HG03095 (cell line): ENCODE results near the gene BCL2L13.
A peak's percentile ranks its signal among the peaks of the same experiment; 100 is the strongest.
"Not testable (repeated sequence)": the region's sequence is repeated elsewhere in the genome, so short reads cannot be mapped to it uniquely, and the experiment has no call there.

Source experiments
- ATAC-seq: cut with Tn5 transposase; IDR thresholded peaks from one replicate; pipeline ENCODE4 v1.9.1; 2021; ENCODE audit warnings: moderate library complexity; ENCODE audit not compliant: unreplicated experiment

The BCL2L13 gene

DNA sequence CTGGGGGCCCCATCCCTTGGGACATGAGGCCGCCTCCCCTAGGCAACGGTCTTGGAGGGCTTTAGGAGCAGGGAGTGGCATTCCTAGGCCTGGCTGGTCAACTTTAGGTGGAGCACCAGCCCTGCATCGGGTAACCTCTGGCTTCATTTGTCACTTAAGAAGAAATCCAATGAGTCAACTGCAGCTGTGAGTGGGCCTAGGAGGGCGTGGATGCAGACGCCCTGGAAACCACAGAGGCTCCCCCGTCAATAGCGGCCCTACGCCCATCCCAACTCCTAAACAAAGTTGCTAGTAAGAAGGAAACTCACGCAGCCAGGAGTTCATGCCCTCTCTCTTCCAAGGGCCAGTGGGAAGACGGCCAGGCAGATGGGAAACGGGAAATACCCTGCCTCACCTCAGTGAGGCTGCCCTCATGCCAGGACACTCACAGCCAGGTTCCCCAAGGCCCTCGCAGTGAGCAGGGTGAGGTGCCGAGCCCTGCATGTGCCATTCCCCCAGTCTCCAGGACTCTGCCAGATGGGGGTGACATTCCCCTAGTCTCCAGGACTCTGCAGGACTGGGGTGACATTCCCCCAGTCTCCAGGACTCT lies 114.9 kb downstream of the BCL2L13 start:
- no peak for ATAC-seq

DNA sequence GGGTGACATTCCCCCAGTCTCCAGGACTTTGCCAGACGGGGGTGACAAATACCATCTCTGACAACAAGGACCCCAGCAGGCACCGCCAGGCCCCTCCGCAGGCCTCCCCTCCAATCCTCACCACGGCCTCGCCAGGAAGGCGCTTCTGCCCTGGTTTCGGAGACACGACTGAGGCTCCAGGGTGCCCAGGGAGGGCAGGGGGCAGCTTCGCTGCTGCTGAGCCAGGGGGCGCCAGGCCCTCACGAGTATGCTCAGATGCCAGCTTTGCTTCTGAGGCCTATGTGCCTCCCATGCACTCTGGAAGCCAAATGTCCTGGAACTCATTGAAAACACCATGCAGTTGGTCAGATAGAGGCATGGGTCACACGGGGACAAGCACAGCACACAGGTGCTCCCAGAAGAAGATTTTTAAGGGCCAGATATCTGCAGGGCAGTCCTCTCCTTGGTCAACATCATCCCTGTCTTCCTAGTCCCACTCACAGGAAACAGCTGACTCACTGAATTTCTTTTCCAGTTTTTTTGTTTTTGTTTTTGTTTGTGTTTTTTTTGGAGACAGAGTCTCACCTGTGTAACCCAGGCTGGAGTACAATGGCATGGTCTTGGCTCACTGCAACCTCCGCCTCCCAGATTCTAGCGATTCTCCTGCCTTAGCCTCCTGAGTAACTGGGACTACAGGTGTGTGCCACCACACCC lies 115.8 kb downstream of the BCL2L13 start:
- ATAC-seq: no peak

DNA sequence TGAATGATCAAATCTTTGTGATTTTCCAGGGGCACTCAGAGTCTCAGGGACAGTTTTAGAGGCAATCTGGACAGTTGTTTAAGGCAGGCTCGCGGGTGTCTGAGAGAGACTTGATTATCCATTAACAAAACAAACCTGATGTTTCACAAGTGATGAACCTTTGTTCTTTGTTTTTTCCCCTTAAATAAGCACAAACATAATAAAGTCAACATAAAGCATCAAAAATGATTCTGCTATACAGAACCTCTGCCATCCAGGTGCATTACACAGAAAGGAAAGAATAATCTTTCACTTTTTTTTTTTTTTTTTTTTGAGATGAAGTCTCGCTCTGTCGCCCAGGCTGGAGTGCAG lies 122.6 kb downstream of the BCL2L13 start:
- ATAC-seq: no peak

DNA sequence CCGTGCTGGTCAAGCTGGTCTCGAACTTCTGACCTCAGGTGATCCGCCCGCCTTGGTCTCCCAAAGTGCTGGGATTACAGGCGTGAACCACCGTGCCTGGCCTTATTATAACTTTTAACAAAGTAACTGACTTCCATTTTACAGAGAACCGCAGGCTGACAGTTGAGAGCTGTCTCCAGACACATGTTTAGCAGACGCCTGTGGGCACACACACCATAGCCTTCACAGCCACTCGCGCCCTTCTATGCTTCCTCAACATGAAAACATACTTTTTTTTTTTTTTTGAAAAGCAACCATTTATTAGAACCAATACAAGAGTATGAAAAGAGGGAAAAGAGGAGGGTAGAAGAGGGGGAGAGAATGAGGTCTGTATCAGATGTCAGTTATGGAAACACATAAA lies 124.9 kb downstream of the BCL2L13 start:
- not testable (repeated sequence) for ATAC-seq

DNA sequence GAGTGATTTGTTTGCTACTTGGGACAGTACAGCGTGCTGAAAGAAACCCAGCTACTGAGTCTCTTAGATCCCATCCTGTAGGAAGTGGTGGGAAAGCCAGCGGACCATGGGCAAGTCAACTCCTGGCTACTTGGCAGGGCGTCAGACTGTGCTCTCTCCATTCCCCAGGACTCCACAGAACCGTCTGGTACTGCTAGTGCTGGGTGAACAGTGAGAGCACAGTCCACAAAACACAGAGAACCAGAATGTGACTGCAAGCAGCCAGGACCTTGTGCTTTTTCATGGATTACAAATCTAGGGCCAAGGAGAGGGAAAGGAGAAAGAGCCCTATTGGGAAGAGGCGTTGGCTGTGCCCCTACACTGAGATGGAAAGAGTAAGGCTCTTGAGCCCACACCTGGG lies 125.5 kb downstream of the BCL2L13 start:
- no peak for ATAC-seq

DNA sequence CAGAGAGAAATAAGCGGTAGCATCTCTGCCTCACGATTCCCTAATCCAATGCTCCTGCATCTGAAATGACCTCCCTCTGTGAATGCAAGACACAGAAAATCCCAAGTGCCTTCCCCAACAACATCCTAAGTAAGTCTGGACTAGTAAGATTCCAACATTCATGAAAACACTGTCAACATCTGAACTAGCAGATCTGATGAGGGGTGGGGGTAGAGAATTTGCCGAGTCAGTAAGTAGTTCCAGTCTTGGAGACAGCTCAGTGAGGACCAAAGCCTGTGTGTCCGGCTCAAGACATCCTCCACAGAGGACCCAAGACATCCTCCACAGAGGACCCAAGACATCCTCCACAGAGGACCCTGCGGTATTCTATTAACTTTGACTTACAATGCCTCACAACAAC lies 126.3 kb downstream of the BCL2L13 start:
- not testable (repeated sequence) for ATAC-seq

DNA sequence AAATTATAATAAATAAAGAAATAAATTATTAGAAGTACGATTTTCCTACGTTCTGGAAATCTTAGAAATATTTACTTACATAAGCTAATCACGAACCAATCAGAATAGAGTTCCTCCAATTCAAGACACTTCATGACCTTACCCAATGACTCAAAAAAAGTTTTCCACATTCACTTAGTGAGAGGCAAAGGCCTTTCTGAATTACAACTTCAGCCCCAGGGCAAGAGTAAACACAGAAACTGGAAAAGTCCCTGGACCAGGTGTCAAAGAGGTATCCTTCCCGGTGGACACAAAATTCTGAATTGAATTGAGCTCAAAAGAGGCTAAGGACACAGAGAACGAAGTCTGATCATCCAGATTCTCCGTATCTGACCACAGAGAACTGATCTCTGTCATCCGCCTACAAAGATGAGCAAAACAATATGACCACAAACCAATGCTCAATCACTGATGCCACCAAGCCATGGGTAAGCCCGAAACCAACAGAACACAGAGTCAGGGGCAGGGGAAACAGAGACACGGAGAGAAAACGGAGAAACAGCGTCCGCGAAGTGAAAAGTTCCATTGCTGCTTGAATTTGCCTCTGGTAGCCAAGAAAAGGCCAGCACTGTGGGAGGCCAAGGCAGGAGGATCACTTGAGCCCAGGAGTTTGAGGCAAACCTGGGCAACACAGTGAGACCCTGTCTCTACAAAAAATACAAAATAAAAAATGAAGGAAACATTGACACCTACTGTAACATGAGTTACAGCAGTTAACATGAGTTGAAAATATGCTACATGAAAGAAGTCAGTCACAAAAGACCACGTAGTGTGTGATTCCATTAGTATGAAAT lies 128.9 kb downstream of the BCL2L13 start:
- ATAC-seq: peak; percentile 57

DNA sequence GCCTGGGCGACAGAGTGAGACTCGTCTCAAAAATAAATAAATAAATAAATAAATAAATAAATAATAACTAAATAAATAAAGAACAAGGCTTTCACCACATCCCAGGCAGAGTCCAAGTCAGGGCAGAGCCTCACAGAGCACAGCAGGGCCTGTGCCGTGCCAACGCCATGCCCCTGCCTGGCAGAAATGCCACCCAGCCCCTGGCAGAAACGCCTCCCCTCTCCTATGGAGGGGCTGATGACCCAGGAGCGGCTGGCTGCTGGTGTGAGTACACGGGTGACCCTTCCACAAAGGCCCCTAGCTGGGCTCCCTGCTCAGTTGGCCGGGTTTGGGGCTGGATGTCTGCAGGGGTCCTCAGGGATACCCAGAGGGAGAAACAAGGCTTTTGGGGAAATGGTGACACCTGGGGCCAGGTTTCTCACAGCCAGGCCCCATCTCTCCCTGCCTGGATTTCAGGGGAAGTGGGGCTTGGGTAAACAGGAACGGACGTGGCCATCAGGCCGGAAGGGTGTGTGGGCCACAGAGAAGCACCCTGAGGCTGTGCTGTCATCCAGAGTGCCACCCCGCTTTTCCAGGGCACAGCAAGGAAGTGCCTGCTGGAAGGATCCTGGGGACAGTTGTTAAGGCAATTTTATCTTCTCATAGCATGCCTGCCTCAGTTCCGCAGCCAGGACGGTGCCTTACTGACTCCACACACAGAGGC lies 130.6 kb downstream of the BCL2L13 start:
- no peak for ATAC-seq

DNA sequence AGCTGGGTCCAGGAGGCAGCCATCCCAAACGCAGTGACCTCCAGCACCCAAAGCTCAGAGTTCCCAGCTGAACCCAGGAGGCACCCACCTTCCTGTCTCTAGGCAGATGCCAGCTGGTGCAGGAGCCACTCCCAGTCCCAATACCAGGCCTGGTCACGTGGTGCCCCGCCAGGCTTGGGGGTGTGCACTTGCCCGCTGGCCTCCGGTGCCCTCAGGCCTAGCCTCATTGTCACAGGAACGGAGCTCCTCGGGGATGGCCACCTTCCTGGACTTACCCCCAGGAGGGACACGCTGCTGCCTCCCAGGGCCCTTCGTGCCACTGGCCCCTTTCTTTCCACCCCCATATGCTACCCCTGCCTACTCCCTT lies 131.1 kb downstream of the BCL2L13 start:
- no peak for ATAC-seq

DNA sequence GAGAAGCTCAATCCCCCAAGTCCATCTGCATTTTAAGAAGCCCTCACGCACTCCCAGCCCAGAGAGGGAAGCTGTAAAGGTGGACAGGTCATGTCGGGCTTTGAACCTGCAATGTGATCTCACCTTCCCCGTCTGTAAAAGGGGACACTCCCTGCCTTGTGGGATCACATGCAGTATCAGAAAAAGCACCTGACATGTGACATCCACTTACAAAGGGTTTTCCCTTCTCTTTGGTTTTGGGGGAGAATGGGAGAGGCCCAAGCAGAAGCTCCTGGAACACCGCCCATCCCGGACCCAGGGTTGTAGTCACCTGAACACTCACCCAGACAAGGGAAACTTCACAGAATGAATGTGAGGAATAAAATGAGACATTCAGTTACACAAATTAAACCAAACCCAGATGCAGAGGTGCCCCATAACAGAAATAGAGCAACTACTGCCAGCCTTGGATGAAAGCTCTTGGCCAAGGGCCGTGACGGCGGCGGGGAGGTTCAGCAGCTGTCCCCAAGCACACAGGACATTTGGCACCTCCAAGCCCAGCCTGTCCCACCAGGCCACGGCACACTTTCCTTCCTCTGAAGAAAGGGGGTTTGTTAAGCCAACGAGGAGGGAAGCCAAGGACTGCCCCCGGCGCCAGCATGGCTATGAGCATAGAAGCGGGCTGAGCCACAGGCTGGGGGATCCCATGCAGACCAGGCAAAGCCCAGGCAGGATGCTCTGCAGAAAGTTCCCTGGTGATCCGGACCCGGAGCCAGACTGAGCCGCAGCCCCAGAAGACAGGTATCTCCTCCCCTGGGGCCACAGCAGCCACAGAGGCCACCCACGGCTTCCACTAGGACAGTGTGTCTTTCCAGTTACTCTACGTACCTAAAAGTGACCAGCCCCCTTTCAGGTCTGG lies 131.9 kb downstream of the BCL2L13 start:
- ATAC-seq: no peak

DNA sequence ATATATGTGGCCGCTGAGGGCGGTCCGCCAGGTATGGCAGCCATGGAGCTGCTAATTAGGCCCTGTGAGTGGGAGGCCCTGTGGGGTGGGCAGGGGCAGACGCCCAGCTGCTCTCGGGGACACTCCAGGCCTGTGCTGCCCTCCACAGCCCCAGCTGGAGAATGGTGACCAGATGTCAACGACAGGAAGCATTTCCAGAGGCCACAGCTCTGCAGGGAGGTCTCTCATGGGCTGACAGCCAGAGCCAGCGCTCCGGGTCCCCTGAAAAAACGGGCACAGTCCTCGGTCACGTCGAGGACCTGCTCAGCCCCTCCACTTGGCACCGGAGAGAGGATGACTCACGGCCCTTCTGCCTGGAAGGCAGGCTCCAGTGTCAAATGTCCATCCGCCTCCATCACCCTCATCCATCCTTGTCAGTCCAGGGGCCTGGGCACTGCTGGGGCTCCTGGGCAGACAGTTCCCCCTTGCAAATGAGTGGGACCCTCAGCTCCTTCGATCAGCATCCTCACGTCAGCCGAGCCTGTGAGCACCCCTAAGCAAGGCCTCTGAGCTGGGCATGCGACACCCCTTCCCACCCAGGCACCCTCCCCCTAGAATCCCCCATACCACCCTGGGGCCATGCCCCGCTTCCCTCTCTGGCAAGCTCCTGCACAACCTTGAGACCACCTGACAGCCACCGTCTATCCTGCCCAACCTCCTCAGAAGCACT lies 133.8 kb downstream of the BCL2L13 start:
- no peak for ATAC-seq

DNA sequence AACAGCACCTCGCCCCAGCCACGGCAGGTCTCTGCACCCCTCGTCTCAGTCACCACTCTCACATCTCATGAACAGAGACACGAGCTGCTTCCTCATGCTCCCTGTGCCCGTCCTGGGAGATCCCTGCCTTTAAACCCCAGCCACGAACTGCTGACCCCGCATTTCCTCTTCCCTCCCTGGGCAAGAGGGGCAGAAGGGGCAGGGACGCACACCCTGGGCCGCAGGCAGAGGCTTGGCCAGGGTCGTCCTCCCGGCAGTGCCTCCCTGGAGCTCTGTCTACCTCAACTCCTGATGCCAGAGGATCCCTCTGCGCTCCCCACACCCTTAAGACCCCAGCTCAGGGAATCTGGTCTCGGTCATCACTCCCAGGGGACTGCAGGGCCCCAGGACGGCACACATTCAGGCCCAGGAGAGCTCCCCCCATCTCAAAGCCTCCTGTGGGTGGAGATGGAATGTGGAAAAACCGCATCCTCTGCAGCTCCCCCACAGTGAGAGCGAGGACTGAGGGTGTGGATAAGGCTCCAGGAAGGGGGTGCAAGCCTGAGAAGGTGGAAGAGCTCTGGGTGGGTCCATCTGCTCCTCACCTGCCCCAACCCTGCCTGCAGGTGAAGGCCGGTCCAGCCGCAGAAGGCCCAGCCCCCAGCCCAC lies 134.5 kb downstream of the BCL2L13 start:
- no peak for ATAC-seq

DNA sequence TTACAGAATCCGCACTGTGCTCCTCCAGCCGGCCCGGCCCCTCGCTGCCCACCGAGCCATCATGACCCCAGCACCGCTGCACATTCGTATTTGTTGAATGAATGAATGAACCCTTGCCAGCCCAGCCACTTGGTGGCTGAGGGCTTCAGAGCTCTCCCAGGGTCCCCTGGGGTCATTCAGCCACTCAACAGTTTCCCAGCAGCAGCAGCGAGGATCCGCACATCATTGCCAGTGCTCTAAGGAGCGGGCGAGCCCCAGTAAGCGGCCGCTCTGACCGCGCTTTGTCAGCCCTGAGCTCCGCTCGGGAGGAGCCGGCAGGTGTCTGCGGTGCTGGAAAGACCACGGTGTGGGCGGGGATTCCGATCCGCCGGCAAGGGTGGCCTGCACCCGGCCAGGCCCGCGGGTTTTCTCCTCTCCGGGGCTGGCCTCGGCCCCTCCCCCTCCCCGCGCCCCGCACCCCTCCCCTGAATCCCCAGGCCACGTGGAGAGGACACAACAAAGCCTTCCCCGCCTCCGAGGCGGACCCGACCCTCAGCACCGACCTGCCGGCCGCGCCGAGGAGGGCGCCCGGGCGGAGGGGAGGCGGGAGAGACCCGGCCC lies 135.1 kb downstream of the BCL2L13 start:
- peak; percentile 31 for ATAC-seq

DNA sequence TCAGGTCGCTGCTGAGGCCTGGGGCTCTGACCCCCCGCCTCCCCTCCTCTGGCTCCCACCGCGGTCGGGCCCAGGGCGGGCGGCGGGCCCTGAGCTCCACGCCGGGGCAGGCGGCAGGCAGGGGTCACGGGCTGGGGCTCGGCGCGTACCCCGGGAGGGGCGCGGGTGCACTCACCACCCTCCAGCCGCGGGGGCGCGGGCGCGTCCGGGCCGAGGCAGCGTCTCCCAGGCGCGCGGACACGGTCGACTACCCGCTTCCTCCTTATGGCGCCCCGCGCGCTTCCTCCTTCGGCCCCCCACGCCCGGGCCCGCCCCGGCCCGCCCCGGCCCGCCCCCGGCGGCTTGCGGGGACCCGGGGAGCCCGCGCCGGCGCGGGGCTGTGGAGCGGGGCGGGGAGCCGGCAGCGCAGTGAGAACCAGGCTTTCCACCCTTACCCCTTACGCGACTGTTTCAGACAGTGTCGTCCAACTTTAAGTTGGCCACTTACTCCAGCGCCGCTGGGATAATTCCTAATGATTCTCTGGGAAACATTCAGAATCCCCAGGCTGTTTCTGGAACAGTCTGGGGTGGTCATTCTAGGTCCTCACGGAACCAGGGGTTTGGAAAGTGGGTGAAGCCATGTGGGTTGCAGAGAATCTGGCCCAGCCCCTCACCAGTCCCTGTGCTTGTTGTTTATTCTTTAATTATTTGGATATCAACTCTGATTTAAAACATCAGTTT lies 135.8 kb downstream of the BCL2L13 start, which contains the start of gene BID:
Gene BID (minus strand): TSS at position 264 of the 720 bp plus-strand sequence. CDS start 24,353 bp downstream, outside the sequence.
- no peak for ATAC-seq

DNA sequence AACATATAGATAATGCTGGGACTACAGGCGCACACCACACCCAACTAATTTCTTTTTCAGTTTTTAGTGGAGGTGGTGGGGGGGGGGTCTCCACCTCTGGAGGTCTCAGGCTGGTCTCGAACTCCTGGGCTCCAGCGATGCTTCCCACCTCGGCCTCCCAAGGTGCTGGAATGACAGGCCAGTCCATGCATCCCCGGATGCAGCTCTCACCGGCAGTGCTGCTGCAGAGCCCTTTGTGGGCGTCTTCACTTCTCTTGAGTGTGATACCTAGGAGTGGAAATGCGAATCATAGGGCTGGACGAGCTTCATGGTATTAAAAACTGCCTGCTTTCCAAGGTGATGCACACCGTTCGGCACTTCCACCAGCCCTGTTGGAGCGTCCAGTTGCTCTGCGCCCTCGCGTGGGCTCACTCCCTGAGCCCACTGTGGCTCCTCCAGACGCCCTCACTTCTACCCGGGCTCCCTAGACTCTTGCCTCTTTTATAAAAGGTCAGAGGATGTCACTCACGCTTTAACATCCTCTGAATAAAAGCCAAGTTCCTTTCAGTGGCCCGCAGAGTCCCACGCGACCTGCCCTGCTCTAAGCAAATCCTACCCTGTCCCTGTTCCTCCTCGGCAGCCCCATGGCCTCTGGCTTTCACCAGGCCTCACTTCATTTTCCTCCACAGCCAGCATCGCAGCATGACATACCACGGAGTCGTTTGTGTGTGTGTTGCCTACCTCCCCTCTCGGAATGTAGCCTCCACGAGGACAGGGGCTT lies 136.5 kb downstream of the BCL2L13 start:
- no peak for ATAC-seq

DNA sequence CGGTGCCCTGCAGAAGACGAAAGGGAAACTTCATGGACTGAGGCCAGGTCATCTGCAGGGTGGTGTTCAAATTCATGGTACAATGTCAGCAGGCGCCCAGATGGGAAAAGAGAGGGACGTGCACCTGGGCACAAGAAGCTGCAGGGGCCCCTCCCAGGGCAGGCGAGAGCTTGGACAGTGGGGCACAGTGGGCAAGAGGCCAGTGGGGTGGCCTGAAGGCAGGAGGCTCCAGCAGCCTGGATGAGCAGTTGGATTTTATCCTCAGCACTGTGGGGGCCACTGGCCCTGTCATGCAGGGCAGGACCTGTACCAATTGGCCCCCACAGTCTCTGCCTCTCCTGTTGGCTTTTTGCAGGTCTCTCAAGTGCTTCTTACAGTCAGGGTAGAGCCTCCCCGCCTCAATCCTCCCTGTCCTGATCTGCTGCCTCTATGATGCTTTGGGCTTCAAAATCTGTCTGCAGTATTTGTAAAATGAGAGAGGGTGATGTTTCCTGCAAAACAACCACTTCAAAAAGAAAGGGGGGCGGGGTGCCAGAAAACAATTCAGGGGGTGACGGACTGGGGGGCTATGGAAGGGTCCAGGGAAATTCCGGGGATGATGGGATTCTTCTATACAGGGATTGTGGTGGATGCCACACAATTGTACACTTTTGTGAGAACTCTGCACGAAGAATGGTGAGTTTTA lies 137.4 kb downstream of the BCL2L13 start:
- ATAC-seq: no peak
